Fibroblast of villous mesenchyme (primary cell): Measurements from ENCODE around the gene CLIP1. TPM values are rescaled to one million over a fixed set of nuclear protein-coding genes. Genes with fewer than 3 reads are reported as not detected.
"Not testable (repeated sequence)": the region's sequence is repeated elsewhere in the genome, so short reads cannot be mapped to it uniquely, and the experiment has no call there.

Experiments
- DNase-seq: peaks from one replicate; pipeline ENCODE4 v3.0.0-alpha.2; 2010; ENCODE audit warnings: low read depth
- H3K4me3 ChIP-seq: 2 replicates; pipeline ENCODE4 v1.5.1; 2011; ENCODE audit warnings: low read depth, mild to moderate bottlenecking, low read length
- CTCF ChIP-seq: IDR thresholded peaks from 2 replicates; pipeline ENCODE4 v1.5.1; 2012; ENCODE audit warnings: low read depth, mild to moderate bottlenecking, low read length; ENCODE audit not compliant: insufficient read depth
- total RNA-seq: library from RNA; depleted of rRNA; stranded (reverse); fragments of >200 nt; gene quantifications from 2 replicates; pipeline ENCODE4 v1.2.3, GENCODE V29; 2012

The CLIP1 gene
- total RNA-seq, 1 donor, result 66.9 TPM

GRCh38 chr12:122449317-122449716, 26.8 kb upstream of the CLIP1 start:
- peak; percentile 12 for TF ChIP-seq CTCF

GRCh38 chr12:122447825-122448224, 25.4 kb upstream of the CLIP1 start:
- not testable (repeated sequence) for H3K4me3 ChIP-seq, DNase-seq

More at GRCh38 chr12:122449317-122449716, 26.8 kb upstream of the CLIP1 start:
- peak; percentile 94 for DNase-seq
- no peak overlapping the region for H3K4me3 ChIP-seq

- DNase-seq, result not testable (repeated sequence)
These were observed 23.9 kb upstream of the CLIP1 start for GRCh38 chr12:122446390-122446789.

GRCh38 chr12:122444071-122444470, 21.6 kb upstream of the CLIP1 start:
- not testable (repeated sequence) for DNase-seq, H3K4me3 ChIP-seq

More at GRCh38 chr12:122446390-122446789, 23.9 kb upstream of the CLIP1 start:
- H3K4me3 ChIP-seq, result not testable (repeated sequence)

- H3K4me3 ChIP-seq, DNase-seq: not testable (repeated sequence)
These were observed 16.4 kb upstream of the CLIP1 start for GRCh38 chr12:122438822-122439221.

- DNase-seq, result peak; percentile 72
- no peak for TF ChIP-seq CTCF
These were observed 15.2 kb upstream of the CLIP1 start for GRCh38 chr12:122437656-122438121.

GRCh38 chr12:122435186-122435585, 12.7 kb upstream of the CLIP1 start:
- no peak overlapping the region for H3K4me3 ChIP-seq
- DNase-seq, result no peak
- TF ChIP-seq CTCF, result no peak

More at GRCh38 chr12:122437656-122438121, 15.2 kb upstream of the CLIP1 start:
- H3K4me3 ChIP-seq, result no peak overlapping the region

- not testable (repeated sequence) for DNase-seq, H3K4me3 ChIP-seq
These were observed 6.6 kb upstream of the CLIP1 start for GRCh38 chr12:122429043-122429442.

GRCh38 chr12:122427403-122427802, 4.9 kb upstream of the CLIP1 start:
- H3K4me3 ChIP-seq, result no peak overlapping the region
- no peak for TF ChIP-seq CTCF
- no peak for DNase-seq
